ENCODE measurements around the gene TMEM123.

Gene TMEM123

DNA sequence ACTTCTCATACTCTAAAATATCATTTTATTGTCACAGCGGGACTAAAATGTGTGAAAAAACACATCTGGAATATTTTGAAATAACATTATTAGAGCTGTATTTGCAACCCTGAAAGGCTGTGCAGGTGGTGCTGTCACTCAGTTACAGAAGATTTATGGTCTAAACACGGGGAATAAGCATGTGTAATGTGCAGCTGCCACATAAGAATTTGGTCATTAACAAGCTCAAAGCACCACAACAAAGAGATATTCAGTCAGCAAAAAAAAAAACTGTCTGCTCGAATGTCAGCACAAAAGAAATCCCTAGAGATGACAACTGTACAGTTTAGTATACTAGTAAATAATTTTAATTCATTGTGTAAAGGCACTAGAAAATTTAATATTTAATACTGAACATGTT, 31.3 kb downstream of the TMEM123 start:
- no peak for DNase-seq

DNA sequence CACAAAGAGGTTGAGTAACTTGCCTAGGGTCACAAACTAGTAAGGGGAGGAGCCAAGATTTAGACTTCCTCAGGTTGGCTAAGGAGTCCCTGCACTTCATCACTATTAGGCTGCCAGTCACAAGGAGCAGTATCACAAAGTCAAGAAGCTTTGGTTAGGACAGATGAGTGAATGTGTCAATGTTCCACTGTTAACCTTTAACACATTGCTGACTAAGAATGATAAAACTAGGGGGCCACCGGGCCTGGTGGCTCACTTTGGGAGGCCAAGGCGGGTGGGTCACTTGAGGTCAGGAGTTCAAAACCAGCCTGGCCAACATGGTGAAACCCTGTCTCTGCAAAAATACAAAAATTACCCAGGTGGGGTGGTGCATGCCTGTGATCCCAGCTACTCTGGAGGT, 32.0 kb downstream of the TMEM123 start:
- no peak for DNase-seq

DNA sequence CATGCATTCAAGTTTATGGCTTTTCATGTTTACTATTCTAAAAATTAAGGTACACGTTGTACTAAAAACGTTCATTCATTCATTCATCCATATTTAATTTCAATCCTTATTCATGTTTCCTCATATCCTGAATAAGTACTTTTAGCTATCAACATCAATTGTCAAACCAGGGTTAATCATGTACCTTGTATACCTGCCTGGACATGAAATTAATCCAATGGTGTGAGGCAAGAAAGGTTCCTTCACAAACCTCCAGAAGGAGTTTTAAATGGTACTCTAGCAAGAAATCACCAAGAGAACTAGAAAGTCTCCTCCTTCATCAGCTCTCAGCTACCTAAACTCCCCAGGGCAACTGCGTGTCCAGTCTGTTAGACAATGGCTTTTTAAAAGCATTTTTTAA, 33.4 kb downstream of the TMEM123 start:
- no peak for DNase-seq

DNA sequence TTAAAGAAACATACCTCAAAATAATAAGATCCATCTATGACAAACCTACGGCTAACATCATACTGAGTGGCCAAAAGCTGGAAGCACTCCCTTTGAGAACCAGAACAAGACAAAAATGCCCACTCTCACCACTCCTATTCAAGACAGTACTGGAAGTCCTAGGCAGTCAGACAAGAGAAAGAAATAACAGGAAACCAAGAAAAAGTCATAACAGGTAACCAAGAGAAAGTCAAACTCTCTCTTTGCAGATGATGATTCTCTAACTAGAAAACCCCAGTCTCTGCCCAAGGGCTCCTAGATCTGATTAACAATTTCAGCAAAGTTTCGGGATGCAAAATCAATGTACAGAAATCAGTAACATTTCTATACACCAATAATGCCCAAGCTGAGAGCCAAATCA, 35.6 kb downstream of the TMEM123 start:
- DNase-seq: no peak

DNA sequence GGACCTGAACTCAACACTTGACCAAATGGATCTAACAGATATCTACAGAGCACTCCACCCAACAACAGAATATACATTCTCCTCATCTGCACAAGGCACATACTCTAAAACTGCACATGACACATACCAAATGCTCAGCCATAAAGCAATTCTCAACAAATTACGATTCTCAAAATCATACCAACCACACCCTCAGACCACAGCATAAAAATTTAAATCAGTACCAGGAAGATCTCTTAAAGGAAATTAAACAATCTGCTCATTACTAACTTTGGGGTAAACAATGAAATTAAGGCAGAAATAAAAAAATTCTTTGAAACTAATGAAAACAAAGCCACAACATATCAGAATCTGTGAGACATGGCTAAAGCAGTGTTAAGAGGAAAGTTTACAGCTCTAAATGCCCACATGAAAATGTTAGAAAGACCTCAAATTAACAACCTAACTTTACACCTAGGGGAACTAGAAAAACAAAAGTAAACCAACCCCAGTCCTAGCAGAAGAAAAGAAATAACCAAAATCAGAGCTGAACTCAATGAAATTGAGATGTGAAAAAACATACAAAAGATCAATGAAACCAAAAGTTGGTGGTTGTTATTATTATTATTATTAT, 37.2 kb downstream of the TMEM123 start:
- no peak for DNase-seq

- DNase-seq: no peak
Observed at GRCh38 chr11:102414559-102414958, 38.0 kb downstream of the TMEM123 start.

DNA sequence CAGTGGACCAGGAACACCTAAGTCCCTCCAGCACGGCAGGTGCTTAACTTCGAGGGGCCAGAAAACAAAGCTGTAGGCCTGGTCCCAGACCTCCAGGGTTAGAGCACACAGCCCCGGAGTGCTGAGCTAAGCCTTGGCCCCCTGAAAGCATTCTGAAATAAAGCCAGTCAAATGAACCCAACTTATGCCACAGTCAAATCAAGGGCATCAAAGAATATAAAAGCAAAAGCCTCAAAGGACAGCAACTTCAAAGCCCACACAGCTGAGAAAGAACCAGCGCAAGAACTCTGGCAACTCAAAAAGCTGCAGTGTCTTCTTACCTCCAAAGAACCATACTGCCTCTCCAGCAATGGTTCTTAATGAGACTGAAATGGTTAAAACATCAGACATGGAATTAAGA, 39.1 kb downstream of the TMEM123 start:
- no peak for DNase-seq

- DNase-seq: no peak
Observed at GRCh38 chr11:102411142-102411541, 41.4 kb downstream of the TMEM123 start.

DNA sequence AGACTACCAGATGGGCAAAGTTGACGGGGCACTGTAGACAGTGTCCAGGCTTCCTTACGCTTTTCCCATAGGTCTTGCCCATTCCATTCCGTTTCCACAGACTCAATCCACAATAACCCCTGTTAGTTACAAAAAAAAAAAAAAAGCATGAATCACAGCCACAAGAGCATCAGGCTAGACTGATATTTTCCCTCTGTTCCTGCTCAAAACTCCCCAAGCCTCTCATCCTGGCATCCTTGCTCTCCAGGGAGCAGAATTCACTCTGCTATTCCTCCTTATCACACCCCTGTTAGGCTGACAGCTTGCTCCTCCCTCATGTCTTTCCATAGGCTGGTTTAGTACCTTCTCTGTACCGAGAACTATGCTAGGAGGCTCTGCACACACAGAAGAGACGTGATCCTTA, 42.2 kb downstream of the TMEM123 start:
- DNase-seq: no peak

DNA sequence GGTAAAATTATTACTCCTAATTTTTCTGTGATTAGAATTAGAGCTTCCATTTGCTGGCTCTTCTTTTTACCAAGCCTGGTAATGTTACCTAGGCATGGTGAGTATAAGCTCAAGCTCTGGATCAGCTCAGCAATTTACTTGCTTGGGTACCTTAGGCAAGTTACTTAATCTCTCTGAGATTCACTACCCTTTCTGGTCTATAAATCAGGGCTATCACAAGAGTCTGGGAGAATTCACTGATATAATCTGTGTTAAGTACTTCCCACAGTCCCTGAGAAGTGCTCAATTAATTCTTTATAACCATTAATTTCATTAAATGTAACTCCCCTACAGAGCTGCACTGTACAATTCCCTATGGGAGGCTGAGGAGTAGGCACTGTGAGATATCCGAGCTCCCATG, 44.2 kb downstream of the TMEM123 start:
- DNase-seq: no peak

DNA sequence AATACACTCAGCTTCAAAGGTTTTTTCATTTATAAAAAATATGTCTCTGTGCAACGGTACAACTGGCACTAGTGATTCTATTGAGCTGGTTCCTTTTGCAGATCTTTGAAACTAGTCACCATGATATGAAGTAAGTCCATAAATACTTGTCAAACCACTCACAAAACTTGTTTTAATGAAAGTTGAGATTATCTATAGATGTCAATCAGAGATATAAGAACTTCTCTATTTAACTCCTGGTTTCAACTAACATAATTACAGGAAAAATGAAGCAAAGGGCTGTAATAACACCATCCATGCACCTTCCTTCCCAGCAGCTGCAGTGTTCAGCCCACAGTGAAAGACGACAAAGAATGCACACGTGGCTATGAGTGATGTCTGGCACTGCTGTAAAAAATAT, 44.7 kb downstream of the TMEM123 start:
- no peak for DNase-seq

GRCh38 chr11:102406099-102406498, 46.5 kb downstream of the TMEM123 start:
- DNase-seq: no peak

DNA sequence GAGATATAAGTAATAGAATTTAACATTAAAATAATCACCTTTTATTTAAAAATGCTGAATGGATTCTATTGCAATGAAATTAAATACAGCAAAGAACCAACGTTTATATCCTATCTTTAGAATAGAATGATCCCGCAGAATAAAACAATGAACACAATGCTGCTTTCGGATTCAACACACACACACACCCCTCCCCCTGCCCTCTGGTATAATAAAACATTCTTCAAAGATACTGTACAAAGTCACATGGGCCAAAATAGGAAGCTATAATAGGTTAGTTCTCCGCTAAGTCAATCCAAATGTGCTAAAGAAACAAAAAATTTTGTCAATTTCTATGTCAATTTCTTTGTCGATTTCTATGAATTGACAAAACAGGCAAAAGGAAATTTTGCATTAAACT, 47.1 kb downstream of the TMEM123 start:
- DNase-seq: no peak

DNA sequence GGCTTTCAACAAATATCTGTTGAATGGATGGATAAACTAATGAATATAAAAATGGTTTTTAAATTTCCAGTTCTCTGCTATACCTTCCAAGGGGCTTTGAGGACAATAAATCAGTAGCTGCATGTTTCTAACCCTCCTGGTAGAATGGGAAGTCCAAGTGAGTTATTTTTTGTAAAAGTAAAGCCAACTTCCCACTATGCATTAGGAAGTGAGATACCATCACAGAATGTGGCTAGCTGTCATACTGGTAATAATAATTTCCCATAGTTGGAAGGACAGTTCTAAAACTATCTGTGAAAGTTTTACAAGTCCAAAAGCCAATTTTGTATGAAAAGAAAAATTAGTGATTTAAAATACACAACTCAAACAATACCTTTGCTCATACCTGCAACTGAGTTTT, 50.0 kb downstream of the TMEM123 start:
- no peak for DNase-seq

GRCh38 chr11:102401905-102402304, 50.7 kb downstream of the TMEM123 start:
- DNase-seq: no peak

- DNase-seq: no peak
Observed at GRCh38 chr11:102400603-102401002, 52.0 kb downstream of the TMEM123 start.

- DNase-seq: no peak
Observed at GRCh38 chr11:102399189-102399588, 53.4 kb downstream of the TMEM123 start.

- no peak for DNase-seq
Observed at GRCh38 chr11:102398297-102398696, 54.3 kb downstream of the TMEM123 start.

DNA sequence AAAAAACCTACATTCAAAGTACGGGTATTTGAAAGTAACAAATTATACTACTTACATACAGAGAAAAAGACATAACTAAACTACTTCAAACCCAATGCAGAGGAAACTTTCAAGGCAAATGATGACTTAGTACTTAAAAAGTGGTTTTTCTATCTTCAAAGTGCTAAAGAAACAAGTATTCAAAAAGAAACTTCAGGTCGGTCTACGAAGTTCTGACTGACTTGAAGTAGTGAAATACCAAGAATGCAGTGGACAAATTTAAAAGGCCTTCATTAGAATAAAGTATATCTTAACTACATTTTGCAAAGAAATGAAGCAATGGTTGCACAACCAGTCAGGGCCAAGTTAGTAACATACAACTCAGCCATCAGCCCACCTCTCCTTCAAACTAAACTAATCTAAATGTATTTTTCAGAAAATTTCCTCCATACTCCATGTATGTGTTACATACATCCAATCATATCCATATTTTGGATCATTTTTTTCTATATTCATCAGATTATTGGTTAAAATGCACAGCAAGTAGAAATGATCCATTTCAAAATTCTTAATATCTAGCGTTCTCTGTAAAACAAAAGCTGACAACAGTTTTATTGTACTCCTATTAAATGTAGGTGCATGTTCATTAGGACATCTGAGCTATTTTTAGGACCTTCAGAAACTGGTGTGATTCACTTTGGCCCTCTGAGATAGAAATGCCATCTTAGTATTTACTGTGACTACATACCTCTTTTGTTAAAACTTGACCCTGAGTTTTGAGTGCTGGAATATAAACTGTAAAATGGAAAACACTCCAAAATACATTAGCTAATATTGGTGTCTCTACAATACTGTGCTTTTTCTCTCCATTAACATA, 55.6 kb downstream of the TMEM123 start:
- no peak for DNase-seq

DNA sequence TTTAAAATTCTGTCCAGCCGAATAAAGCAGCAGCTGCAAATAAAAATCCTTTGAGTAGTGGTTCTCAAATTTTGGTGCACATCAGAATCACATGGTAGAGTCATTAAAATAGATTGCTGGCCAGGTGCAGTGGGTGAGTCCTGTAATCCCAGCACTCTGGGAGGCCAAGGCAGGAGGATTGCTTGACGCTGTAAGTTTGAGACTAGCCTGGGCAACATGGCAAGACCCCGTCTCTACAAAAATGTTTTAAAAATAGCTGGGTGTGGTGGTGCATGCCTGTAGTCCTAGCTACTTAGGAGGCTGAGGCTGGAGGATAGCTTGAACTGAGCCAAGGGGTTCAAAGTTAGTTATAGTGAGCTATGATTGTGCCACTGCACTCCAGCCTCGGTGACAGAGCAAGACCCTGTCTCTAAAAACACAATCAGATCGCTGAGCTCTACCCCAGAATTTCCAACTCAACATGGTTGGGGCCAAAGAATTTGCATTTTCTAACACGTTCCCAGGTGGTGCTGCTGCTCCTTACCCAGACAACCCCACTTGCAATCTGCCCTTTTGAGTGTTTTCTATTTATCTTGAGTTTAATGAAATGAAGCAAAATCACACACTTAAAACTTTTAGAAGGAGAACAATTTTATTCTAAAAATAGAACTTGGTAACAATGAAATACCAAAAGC, 56.7 kb downstream of the TMEM123 start:
- DNase-seq: no peak

GRCh38 chr11:102393272-102393730, 59.3 kb downstream of the TMEM123 start:
- peak; percentile 6 for DNase-seq

- no peak for DNase-seq
Observed at GRCh38 chr11:102391549-102392237, 60.9 kb downstream of the TMEM123 start.
